Thyroid gland (tissue), 4 donors: ENCODE data around the gene MICU1. TPM values are rescaled to one million over a fixed set of nuclear protein-coding genes. Genes with fewer than 3 reads are reported as not detected.

Source experiments
- DNase-seq, 2 donors: peaks; one replicate each; pipeline ENCODE4 v3.0.0-alpha.2; 2019
- H3K27ac ChIP-seq, 3 donors: fragments of 200-600 bp; sonication (generic); 1 replicate in 2 of 3; 2 replicates in 1 of 3; pipeline ENCODE4 v1.5.1; 2016 to 2019; ENCODE audit warnings: mild to moderate bottlenecking in 1 of 3, moderate library complexity in 1 of 3
- H3K27me3 ChIP-seq: fragments of 200-600 bp; sonication (generic); one replicate; pipeline ENCODE4 v1.5.1; 2019
- H3K36me3 ChIP-seq, 2 donors: fragments of 200-600 bp; sonication (generic); one replicate each; pipeline ENCODE4 v1.5.1; 2016 to 2019
- H3K4me1 ChIP-seq, 2 donors: fragments of 200-600 bp; sonication (generic); one replicate each; pipeline ENCODE4 v1.5.1; 2017 to 2019
- H3K4me3 ChIP-seq, 3 donors: fragments of 200-600 bp; sonication (generic); replicated peaks in 1 of 3; 1 replicate in 2 of 3; 2 replicates in 1 of 3; pipeline ENCODE4 v1.5.1; 2016; ENCODE audit warnings: mild to moderate bottlenecking in 1 of 3
- H3K9me3 ChIP-seq: fragments of 200-600 bp; sonication (generic); one replicate; pipeline ENCODE4 v1.5.1; 2017
- CTCF ChIP-seq, 6 experiments: fragments of 200-600 bp in 3 of 6; fragments of 450-650 bp in 3 of 6; sonication (generic) in 3 of 6; IDR thresholded peaks; one replicate each; pipeline ENCODE4 v1.5.1; 2016 to 2019; ENCODE audit warnings: antibody characterized with exemption in 6 of 6, mild to moderate bottlenecking in 2 of 6, inconsistent platforms in 1 of 6, moderate library complexity in 1 of 6
- POLR2A ChIP-seq, 2 donors: fragments of 450-650 bp; IDR thresholded peaks; one replicate each; pipeline ENCODE4 v1.6.1; 2017; ENCODE audit warnings: antibody characterized with exemption in 2 of 2, mild to moderate bottlenecking in 2 of 2, moderate library complexity in 1 of 2
- WGBS, 2 donors: methylation state at CpG; one replicate each; pipeline ENCODE4 v1.1.5; 2017; 5-methylcytosine and 5-hydroxymethylcytosine counted together
- intact Hi-C: fragments of 100-400 bp; cut with DNase I; formaldehyde crosslinking; loops from one replicate; pipeline ENCODE4 v1.15.1; 2023
- total RNA-seq, 4 donors: library from RNA; depleted of rRNA; stranded (reverse); fragments of >200 nt; gene quantifications; one replicate each; pipeline ENCODE4 v1.2.3, GENCODE V29; 2016

The MICU1 gene
- total RNA-seq, 4 donors from 2014 or later = 26.5 to 33.9 (median 31.5) TPM

GRCh38 chr10:72645263-72645858, 19.5 kb upstream of the MICU1 start:
- WGBS, 2 donors = 73 to 86% methylated on average over 2 of the region's 2 CpGs
- Histone ChIP-seq H3K27ac (no peak overlapping the region), H3K9me3 (no peaks in the 10 kb centered on the region), H3K27me3 (no peaks in the 10 kb centered on the region), H3K36me3 (no peaks in the 10 kb centered on the region), H3K4me3 (no peak overlapping the region), H3K4me1 (no peaks in the 10 kb centered on the region)
- DNase-seq = no peak
- TF ChIP-seq POLR2A (IDR thresholded peaks at IDR 0.05) (no peak), CTCF (IDR thresholded peaks at IDR 0.05) (no peak)
- intact Hi-C loops = no loop called here

GRCh38 chr10:72642318-72642717, 16.4 kb upstream of the MICU1 start:
- WGBS, 2 donors = 87 to 93% methylated on average over 5 of the region's 5 CpGs
- Histone ChIP-seq H3K4me3 (no peak overlapping the region), H3K4me1 (no peaks in the 10 kb centered on the region), H3K27me3 (no peaks in the 10 kb centered on the region), H3K36me3 (no peaks in the 10 kb centered on the region), H3K27ac (no peak overlapping the region), H3K9me3 (no peaks in the 10 kb centered on the region)
- intact Hi-C loops = no loop called here
- DNase-seq = no peak
- TF ChIP-seq POLR2A (IDR thresholded peaks at IDR 0.05) (no peak), CTCF (IDR thresholded peaks at IDR 0.05) (no peak)

- no peak for DNase-seq
- H3K36me3 ChIP-seq = no peaks in the 10 kb centered on the region
- no peak overlapping the region for H3K27ac ChIP-seq
- intact Hi-C loops = no loop called here
- H3K4me1 ChIP-seq = no peaks in the 10 kb centered on the region
- WGBS, 2 donors = 94% methylated on average over 5 of the region's 5 CpGs
- H3K4me3 ChIP-seq = no peak overlapping the region
- no peak for TF ChIP-seq CTCF (IDR thresholded peaks at IDR 0.05)
- no peak for TF ChIP-seq POLR2A (IDR thresholded peaks at IDR 0.05)
- H3K9me3 ChIP-seq = no peaks in the 10 kb centered on the region
- no peaks in the 10 kb centered on the region for H3K27me3 ChIP-seq
Measured at GRCh38 chr10:72639441-72639873, 13.6 kb upstream of the MICU1 start.

GRCh38 chr10:72638586-72639440, 12.9 kb upstream of the MICU1 start:
- H3K27ac ChIP-seq = no peak overlapping the region
- no peaks in the 10 kb centered on the region for H3K36me3 ChIP-seq
- TF ChIP-seq CTCF (IDR thresholded peaks at IDR 0.05) (no peak), POLR2A (IDR thresholded peaks at IDR 0.05) (no peak)
- no peaks in the 10 kb centered on the region for H3K4me1 ChIP-seq
- DNase-seq = no peak
- intact Hi-C loops = no loop called here
- no peak overlapping the region for H3K4me3 ChIP-seq
- H3K27me3 ChIP-seq = no peaks in the 10 kb centered on the region
- no peaks in the 10 kb centered on the region for H3K9me3 ChIP-seq
- 71 to 77% methylated on average over 4 of the region's 4 CpGs for WGBS, 2 donors

GRCh38 chr10:72637398-72637857, 11.5 kb upstream of the MICU1 start:
- Histone ChIP-seq H3K36me3 (no peaks in the 10 kb centered on the region), H3K4me1 (no peaks in the 10 kb centered on the region), H3K9me3 (no peaks in the 10 kb centered on the region), H3K27ac (no peak overlapping the region), H3K27me3 (no peaks in the 10 kb centered on the region), H3K4me3 (no peak overlapping the region)
- 56 to 68% methylated on average over 4 of the region's 4 CpGs for WGBS, 2 donors
- intact Hi-C loops = no loop called here
- peak; percentile 2 to 4 for DNase-seq
- TF ChIP-seq POLR2A (IDR thresholded peaks at IDR 0.05) (no peak), CTCF (IDR thresholded peaks at IDR 0.05) (no peak)
